SU-DHL-6 (cell line): Measurements from ENCODE around the gene KDM2B.

ENCODE experiments used
- H2AFZ ChIP-seq: fragments of 200-600 bp; sonication (generic); 2 replicates; pipeline ENCODE4 v1.6.1; 2014; ENCODE audit warnings: low read depth, mild to moderate bottlenecking, moderate library complexity, mixed read lengths, antibody characterized with exemption, low read length; ENCODE audit not compliant: severe bottlenecking
- H3F3A ChIP-seq: fragments of 200-600 bp; shearing (Covaris generic); 2 replicates; pipeline ENCODE4 v1.6.0; 2016; ENCODE audit warnings: antibody characterized with exemption, mild to moderate bottlenecking; ENCODE audit not compliant: insufficient read depth
- H3K27ac ChIP-seq: fragments of 200-600 bp; sonication (generic); 2 replicates; pipeline ENCODE4 v1.5.1; 2016; ENCODE audit warnings: low read depth, mild to moderate bottlenecking, low read length, moderate library complexity, mixed read lengths
- H3K27me3 ChIP-seq: fragments of 200-600 bp; sonication (generic), shearing (Covaris generic); 2 replicates; pipeline ENCODE4 v1.6.0; 2014; ENCODE audit warnings: mild to moderate bottlenecking, low read length
- H3K36me3 ChIP-seq: fragments of 200-600 bp; sonication (generic); 2 replicates; pipeline ENCODE4 v1.6.1; 2014; ENCODE audit warnings: mild to moderate bottlenecking, low read length, mixed read lengths
- H3K4me2 ChIP-seq: fragments of 300-600, 200-600 bp; shearing (Covaris generic), sonication (generic); 2 replicates; pipeline ENCODE4 v1.6.0; 2014; ENCODE audit warnings: low read length, low read depth, mild to moderate bottlenecking; ENCODE audit not compliant: poor library complexity, severe bottlenecking
- H3K4me3 ChIP-seq: fragments of 200-600 bp; sonication (generic); 2 replicates; pipeline ENCODE4 v1.5.1; 2014; ENCODE audit warnings: antibody characterized with exemption, low read length, mild to moderate bottlenecking, mixed read lengths; ENCODE audit not compliant: insufficient read depth, poor library complexity, severe bottlenecking
- H3K79me2 ChIP-seq: fragments of 200-600 bp; sonication (generic); 2 replicates; pipeline ENCODE4 v1.6.1; 2014; ENCODE audit warnings: mild to moderate bottlenecking, low read length, moderate library complexity; ENCODE audit not compliant: insufficient read depth
- H3K9ac ChIP-seq: fragments of 200-600 bp; sonication (generic); 2 replicates; pipeline ENCODE4 v1.7.0; 2014; ENCODE audit warnings: mild to moderate bottlenecking, low read length
- H3K9me2 ChIP-seq: fragments of 200-600 bp; sonication (generic); replicated peaks from 2 replicates; pipeline ENCODE4 v1.6.1; 2014; ENCODE audit warnings: low read length; ENCODE audit not compliant: insufficient read depth
- H3K9me3 ChIP-seq: fragments of 200-600 bp; sonication (generic); 2 replicates; pipeline ENCODE4 v1.6.1; 2014; ENCODE audit warnings: low read length, mixed read lengths; ENCODE audit not compliant: insufficient read depth
- H4K20me1 ChIP-seq: fragments of 200-600 bp; sonication (generic); 2 replicates; pipeline ENCODE4 v1.6.1; 2014; ENCODE audit warnings: low read depth, mild to moderate bottlenecking, antibody characterized with exemption, low read length, moderate library complexity, mixed read lengths
- EZH2phosphoT487 ChIP-seq: fragments of 200-600 bp; sonication (generic), shearing (Covaris generic); conservative IDR thresholded peaks from 2 replicates; pipeline ENCODE4 v1.6.1; 2018; ENCODE audit warnings: mild to moderate bottlenecking, antibody characterized with exemption, low read length, moderate library complexity, mixed read lengths
- TF ChIP-seq, protein P1 (sequence below): fragments of 200-600 bp; sonication (generic); IDR thresholded peaks from one replicate; pipeline ENCODE4 v1.5.1; 2017; ENCODE audit warnings: antibody characterized with exemption, mild to moderate bottlenecking, low read length, moderate library complexity; ENCODE audit not compliant: insufficient read depth, poor library complexity, severe bottlenecking

KDM2B gene

DNA sequence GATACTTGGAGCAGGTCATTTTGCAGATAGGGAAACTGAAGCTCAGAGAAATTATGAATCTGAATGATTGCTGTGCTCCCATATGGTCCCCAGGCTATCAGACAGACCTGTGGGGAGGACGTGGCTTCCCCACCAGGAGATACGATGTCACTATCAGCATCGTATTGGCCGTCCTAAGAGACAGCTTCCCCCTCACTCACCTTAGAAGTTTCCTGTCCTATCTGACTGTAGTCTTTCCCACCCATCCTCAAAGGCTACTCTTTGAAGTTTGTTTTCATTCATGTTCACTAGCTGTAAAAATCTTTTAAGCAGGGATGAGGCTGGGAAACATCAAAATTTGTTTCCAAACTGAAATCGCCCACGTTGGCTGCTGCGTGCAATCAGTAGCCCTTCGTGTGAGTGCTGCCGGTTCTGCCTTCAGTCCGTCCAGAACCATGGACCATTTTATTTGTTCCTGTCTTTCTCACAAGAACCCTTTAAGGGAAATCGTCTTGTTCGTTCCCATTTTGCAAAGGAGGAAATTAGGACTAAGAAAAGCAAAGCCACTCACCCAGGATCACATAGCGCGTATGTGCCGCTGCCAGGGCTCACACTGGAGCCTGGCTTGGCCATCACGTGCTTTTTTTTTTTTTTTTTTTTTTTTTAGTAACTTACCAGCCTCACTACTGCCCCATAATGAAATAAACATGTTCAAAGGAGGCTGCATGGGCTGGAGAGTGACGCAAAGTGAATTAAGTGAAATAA lies 1.0 kb upstream of the KDM2B start:
- peak overlapping the region; percentile 89 for H3K4me2 ChIP-seq
- no peaks in the 10 kb centered on the region for H3F3A ChIP-seq

DNA sequence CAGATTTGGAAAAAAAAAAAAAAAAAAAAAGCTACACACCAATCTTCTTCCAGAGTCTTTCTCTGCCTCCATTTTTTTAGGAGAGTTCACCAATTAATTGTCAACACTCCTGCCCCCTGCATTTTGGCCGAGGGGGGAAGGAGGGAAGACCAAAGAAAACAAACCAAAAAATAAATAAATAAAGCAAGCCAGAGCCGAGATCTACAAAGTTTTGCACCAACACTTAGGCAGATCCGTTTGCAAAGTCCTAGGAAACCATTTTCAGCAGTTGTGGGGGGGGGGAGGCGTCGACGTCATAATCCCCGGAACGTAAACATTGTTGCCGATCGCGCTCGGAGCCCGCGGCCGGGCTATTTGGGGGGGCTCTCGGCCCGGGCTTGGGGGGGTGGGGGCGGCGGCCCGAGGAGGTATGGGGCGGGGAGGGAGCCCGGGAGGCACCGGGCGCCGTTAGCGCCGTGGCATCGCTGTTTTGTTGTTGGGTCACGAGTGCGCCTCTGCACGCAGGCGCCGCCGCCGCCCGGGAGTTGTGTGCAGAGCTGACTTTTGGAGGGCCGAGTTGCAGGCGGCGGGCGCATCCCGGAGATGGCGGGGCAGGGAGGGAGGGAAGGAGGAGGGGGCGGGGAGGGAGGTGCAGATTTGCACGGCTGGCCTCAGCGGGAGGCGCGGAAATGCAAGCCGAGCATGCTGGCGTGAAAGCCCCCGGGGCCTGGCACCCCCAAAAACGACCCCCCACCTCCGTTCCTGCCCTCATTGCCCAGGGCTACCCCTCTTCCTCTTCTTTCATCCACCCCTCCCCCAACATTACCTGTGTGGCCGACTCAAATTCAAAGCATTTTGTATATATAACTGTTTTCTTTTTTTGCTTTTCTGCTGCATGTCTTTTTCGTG lies 598 bp downstream of the KDM2B start:
- H3K27me3 ChIP-seq, result no peaks in the 10 kb centered on the region
- H3K79me2 ChIP-seq, result no peaks in the 10 kb centered on the region
- TF ChIP-seq, protein P1, sequence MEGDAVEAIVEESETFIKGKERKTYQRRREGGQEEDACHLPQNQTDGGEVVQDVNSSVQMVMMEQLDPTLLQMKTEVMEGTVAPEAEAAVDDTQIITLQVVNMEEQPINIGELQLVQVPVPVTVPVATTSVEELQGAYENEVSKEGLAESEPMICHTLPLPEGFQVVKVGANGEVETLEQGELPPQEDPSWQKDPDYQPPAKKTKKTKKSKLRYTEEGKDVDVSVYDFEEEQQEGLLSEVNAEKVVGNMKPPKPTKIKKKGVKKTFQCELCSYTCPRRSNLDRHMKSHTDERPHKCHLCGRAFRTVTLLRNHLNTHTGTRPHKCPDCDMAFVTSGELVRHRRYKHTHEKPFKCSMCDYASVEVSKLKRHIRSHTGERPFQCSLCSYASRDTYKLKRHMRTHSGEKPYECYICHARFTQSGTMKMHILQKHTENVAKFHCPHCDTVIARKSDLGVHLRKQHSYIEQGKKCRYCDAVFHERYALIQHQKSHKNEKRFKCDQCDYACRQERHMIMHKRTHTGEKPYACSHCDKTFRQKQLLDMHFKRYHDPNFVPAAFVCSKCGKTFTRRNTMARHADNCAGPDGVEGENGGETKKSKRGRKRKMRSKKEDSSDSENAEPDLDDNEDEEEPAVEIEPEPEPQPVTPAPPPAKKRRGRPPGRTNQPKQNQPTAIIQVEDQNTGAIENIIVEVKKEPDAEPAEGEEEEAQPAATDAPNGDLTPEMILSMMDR, result no peak
- no peak for TF ChIP-seq EZH2phosphoT487
- no peak overlapping the region for H3K27ac ChIP-seq
- peak overlapping the region; percentile 89 for H3K4me2 ChIP-seq
- no peaks in the 10 kb centered on the region for H4K20me1 ChIP-seq
- H3K4me3 ChIP-seq, result peak overlapping the region; percentile 56
- H3K9ac ChIP-seq, result peak overlapping the region; percentile 63
- peak overlapping the region; percentile 80 for H2AFZ ChIP-seq
- H3F3A ChIP-seq, result no peaks in the 10 kb centered on the region
- H3K9me2 ChIP-seq, result no peaks in the 10 kb centered on the region
- no peaks in the 10 kb centered on the region for H3K9me3 ChIP-seq
- H3K36me3 ChIP-seq, result no peaks in the 10 kb centered on the region

More for the DNA sequence above, 1.0 kb upstream of the KDM2B start:
- no peak for TF ChIP-seq EZH2phosphoT487
- TF ChIP-seq, protein P1, result no peak
- Histone ChIP-seq H2AFZ (no peak overlapping the region), H3K9me3 (no peaks in the 10 kb centered on the region), H3K9ac (peak overlapping the region; percentile 63), H3K27me3 (no peaks in the 10 kb centered on the region), H3K36me3 (no peaks in the 10 kb centered on the region), H3K27ac (no peak overlapping the region), H4K20me1 (no peaks in the 10 kb centered on the region), H3K4me3 (peak overlapping the region; percentile 56), H3K9me2 (no peaks in the 10 kb centered on the region), H3K79me2 (no peaks in the 10 kb centered on the region)

DNA sequence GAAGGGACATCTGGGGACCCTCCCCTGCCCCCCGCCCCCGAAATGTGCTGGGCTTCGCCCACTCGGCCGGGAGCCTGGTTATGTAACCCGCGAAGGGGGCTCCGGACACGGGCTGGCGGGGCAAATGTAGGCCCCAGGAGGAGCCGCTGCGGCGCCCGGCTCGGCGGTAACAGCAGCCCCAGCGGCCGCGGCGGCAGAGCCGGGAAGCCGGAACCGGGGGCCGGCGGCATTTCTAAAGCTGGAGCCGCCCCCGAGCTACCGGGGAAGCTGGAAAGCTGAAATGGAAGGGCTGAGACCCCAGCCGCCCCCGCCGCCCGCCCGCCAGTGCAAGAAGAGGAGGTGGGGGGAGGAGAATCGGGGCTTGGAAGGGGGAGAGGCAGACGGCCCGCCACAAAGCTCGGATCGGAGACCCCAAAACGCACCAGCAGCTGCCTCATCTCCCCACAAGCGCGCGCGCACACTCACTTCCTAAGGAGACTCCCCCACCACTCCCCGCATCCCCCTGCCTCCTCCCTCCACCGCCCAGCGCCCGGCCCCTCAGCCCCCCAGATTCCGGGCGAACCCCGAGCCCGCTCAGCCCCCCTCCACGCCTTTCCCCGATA lies 1.5 kb downstream of the KDM2B start:
- Histone ChIP-seq H3K79me2 (no peaks in the 10 kb centered on the region), H3K4me3 (peak overlapping the region; percentile 56)

More for the DNA sequence above, 1.5 kb downstream of the KDM2B start:
- Histone ChIP-seq H3K9me3 (no peaks in the 10 kb centered on the region), H4K20me1 (no peaks in the 10 kb centered on the region), H3K9ac (peak overlapping the region; percentile 63), H3K27me3 (no peaks in the 10 kb centered on the region), H3K36me3 (no peaks in the 10 kb centered on the region), H3K9me2 (no peaks in the 10 kb centered on the region), H3K27ac (no peak overlapping the region), H3F3A (no peaks in the 10 kb centered on the region), H3K4me2 (peak overlapping the region; percentile 89), H2AFZ (peak overlapping the region; percentile 80)
- no peak for TF ChIP-seq EZH2phosphoT487
- TF ChIP-seq, protein P1, result no peak
